ENCODE measurements around the gene RASA2. TPM values are rescaled to one million over a fixed set of nuclear protein-coding genes. Genes with fewer than 3 reads are reported as not detected.

The RASA2 gene
- total RNA-seq, 1 experiment from 2014 or later: 17.1 TPM

DNA sequence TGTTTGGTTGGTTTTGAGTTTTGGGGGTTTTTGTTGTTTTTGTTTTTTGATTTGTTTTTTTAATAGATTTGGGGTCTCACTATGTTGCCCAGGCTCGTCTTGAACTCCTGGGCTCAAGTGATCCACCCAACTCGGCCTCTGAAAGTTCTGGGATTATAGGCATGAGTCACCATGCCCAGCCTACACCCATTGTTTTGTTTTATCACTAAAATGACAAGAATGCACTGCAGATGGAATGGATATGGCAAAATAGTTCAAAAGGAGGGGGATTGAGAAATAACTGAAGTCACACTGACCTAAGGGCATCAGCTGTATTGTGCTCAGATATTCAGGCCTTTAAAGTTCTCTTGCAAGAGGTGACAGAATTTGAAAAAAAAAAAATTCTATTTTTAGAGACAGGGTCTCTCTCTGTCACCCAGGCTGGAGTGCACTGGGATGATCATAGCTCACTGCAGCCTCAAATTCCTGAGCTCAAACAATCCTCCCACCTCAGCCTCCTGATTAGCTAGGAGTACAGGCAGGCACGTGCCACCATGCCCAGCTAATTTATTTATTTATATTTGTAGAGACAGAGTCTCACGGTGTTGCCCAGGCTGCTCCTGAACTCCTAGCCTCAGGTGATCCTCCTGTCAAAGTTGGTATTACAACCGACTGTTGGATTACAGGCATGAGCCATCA lies 4.4 kb upstream of the RASA2 start:
- peak overlapping the region; percentile 28; the same call in 1 of the 2 replicates for H3K4me2 ChIP-seq
- no peaks in the 10 kb centered on the region for H3K27me3 ChIP-seq (ENCODE audit: insufficient read depth, low read depth)
- CTCF ChIA-PET: interaction anchor here (0.8 kb wide), 1 partner anchor 71 kb away, joined by 3 read pairs; no protein-coding TSS in a partner anchor
- no peaks in the 10 kb centered on the region for H3K9me2 ChIP-seq (ENCODE audit: insufficient read depth)
- no TSS peak for BruUV-seq (replicated peaks)
- no peak for TF ChIP-seq EZH2 (IDR thresholded peaks at IDR 0.05; ENCODE audit: low read depth)
- TF ChIP-seq, protein P1, sequence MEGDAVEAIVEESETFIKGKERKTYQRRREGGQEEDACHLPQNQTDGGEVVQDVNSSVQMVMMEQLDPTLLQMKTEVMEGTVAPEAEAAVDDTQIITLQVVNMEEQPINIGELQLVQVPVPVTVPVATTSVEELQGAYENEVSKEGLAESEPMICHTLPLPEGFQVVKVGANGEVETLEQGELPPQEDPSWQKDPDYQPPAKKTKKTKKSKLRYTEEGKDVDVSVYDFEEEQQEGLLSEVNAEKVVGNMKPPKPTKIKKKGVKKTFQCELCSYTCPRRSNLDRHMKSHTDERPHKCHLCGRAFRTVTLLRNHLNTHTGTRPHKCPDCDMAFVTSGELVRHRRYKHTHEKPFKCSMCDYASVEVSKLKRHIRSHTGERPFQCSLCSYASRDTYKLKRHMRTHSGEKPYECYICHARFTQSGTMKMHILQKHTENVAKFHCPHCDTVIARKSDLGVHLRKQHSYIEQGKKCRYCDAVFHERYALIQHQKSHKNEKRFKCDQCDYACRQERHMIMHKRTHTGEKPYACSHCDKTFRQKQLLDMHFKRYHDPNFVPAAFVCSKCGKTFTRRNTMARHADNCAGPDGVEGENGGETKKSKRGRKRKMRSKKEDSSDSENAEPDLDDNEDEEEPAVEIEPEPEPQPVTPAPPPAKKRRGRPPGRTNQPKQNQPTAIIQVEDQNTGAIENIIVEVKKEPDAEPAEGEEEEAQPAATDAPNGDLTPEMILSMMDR (conservative IDR thresholded peaks at IDR 0.05): no peak
- no peaks in the 10 kb centered on the region for H3K79me2 ChIP-seq (ENCODE audit: low read depth)
- peak overlapping the region; percentile 38; the same call in 1 of the 2 replicates for H3K27ac ChIP-seq
- POLR2A ChIA-PET (ENCODE audit: unreplicated experiment): interaction anchor here (0.6 kb wide), 1 partner anchor 257 kb away, joined by 7 read pairs; no protein-coding TSS in a partner anchor
- H3K4me1 ChIP-seq (replicated peaks; ENCODE audit: insufficient read depth): peaks cover 50% of the 10 kb centered on the region
- intact Hi-C loops (cut with micrococcal nuclease; ENCODE audit: unreplicated experiment): loop anchor here (10.0 kb wide), 1 partner anchor 392 kb away; the partner anchor contains the start of gene ATP1B3
- H3K9me3 ChIP-seq (ENCODE audit: insufficient read depth, low read depth): no peaks in the 10 kb centered on the region
- H3F3A ChIP-seq (ENCODE audit: insufficient read depth, low read depth): peaks cover 44% of the 10 kb centered on the region
- no peaks in the 10 kb centered on the region for H4K20me1 ChIP-seq (ENCODE audit: insufficient read depth)
- no peaks in the 10 kb centered on the region for H3K36me3 ChIP-seq (ENCODE audit: low read depth)
- peak; percentile 60 to 95 for DNase-seq
- H2AFZ ChIP-seq: no peak overlapping the region
- H3K4me3 ChIP-seq: no peak overlapping the region

DNA sequence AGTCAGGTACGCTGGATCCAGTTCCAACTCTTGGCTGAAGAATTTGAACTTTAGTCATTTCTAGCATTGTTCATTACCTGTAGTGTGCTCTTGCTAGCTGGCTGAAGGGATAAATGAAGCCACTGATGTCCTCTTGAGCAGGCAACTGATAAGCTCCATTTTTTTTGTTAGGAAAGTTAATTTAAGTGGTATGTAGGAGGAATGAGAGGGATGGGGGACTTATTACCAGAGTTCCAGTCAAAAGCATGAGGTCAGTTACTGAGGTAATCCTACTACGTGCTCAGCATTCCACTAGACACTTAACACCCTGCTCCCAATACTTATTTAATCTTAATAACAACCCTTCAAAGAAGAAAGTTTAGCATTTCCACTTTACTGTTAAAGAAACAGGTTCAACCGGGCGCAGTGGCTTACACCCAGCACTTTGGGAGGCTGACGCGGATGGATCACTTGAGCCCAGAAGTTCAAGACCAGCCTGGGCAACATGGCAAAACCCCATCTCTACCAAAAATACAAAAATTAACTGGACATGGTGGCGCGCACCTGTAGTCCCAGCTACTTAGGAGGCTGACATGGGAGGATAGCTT lies 2.0 kb upstream of the RASA2 start:
- intact Hi-C loops (cut with micrococcal nuclease; ENCODE audit: unreplicated experiment): loop anchor here (10.0 kb wide), 1 partner anchor 390 kb away; the partner anchor contains the start of gene ATP1B3
- peak overlapping the region; percentile 90 for H3K27ac ChIP-seq
- no peaks in the 10 kb centered on the region for H3K9me2 ChIP-seq (ENCODE audit: insufficient read depth)
- H2AFZ ChIP-seq: 0 out of 2 replicates have a peak overlapping the region, but pooled peaks have one; percentile 83
- H3K79me2 ChIP-seq (ENCODE audit: low read depth): peaks cover 20% of the 10 kb centered on the region
- H3K36me3 ChIP-seq (ENCODE audit: low read depth): no peaks in the 10 kb centered on the region
- H3K27me3 ChIP-seq (ENCODE audit: insufficient read depth, low read depth): no peaks in the 10 kb centered on the region
- peaks cover 59% of the 10 kb centered on the region for H3K4me1 ChIP-seq (replicated peaks; ENCODE audit: insufficient read depth)
- H3F3A ChIP-seq (ENCODE audit: insufficient read depth, low read depth): peaks cover 44% of the 10 kb centered on the region
- no peak overlapping the region for H3K4me3 ChIP-seq
- no peak for DNase-seq
- no TSS peak for BruUV-seq (replicated peaks)
- no peak for TF ChIP-seq EZH2 (IDR thresholded peaks at IDR 0.05; ENCODE audit: low read depth)
- TF ChIP-seq, protein P1 (conservative IDR thresholded peaks at IDR 0.05): no peak
- ChIA-PET POLR2A (ENCODE audit: unreplicated experiment) (interaction anchor here (0.6 kb wide), 1 partner anchor 243 kb away, joined by 3 read pairs; no protein-coding TSS in a partner anchor), CTCF (no interaction called here)
- H3K9me3 ChIP-seq (ENCODE audit: insufficient read depth, low read depth): no peaks in the 10 kb centered on the region
- peak overlapping the region; percentile 88 for H3K4me2 ChIP-seq
- H4K20me1 ChIP-seq (ENCODE audit: insufficient read depth): 0 out of 2 replicates have a peak, but pooled peaks cover 3% of the 10 kb centered on the region

DNA sequence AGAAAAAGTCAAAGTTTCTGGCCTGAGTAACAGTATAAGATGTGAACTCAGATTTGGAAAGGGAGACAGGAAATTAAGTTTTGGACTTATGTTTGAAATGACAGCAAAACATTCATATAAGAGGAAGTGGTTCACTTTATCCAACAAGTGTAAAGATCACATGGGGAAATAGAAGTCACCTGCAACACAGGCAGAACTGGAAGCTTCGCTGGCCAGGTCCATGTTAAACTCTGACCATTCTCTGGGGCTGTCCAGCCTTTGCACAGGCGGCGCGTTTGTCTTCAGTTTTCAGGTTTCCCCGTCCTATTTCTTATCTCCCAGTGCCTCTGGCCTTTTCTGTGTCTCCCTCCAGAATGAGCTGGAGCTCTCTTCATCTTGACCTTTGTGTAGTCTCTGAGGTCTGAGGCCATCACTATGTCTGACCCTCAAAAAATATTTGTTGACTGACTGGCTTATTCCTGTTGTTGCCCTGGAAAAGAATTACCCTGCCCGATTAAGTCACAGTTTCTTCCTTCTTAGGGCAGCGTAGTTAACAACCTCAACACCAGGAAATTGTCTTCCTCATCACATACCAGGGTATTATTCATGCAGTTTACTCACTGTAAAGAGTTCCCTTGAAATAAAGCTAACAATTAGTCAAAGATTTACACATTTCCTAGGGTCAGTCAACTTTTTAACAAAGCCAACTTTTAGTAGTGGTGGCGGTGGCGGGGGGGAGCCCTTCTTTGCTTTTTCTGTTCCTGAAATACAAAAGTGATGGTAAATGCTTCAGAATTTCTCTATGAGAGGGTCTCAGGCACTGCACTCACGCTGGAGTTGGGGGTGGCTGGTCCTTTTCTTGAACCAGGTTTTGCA lies 959 bp upstream of the RASA2 start:
- intact Hi-C loops (cut with micrococcal nuclease; ENCODE audit: unreplicated experiment): loop anchor here (2.0 to 10.0 kb wide), 2 partner anchors 25 to 389 kb away; partner anchors contain the start of gene ATP1B3
- H3K36me3 ChIP-seq (ENCODE audit: low read depth): no peaks in the 10 kb centered on the region
- no peaks in the 10 kb centered on the region for H3K9me2 ChIP-seq (ENCODE audit: insufficient read depth)
- H3K4me3 ChIP-seq: peak overlapping the region; percentile 64; the same call in 1 of the 2 replicates
- no peaks in the 10 kb centered on the region for H3K9me3 ChIP-seq (ENCODE audit: insufficient read depth, low read depth)
- H3K4me2 ChIP-seq: peak overlapping the region; percentile 88
- 0 out of 2 replicates have a peak, but pooled peaks cover 3% of the 10 kb centered on the region for H4K20me1 ChIP-seq (ENCODE audit: insufficient read depth)
- peak overlapping the region; percentile 90 for H3K27ac ChIP-seq
- peak; percentile 49 to 98 for DNase-seq
- H3F3A ChIP-seq (ENCODE audit: insufficient read depth, low read depth): peaks cover 44% of the 10 kb centered on the region
- H3K4me1 ChIP-seq (replicated peaks; ENCODE audit: insufficient read depth): peaks cover 59% of the 10 kb centered on the region
- peaks cover 31% of the 10 kb centered on the region for H3K79me2 ChIP-seq (ENCODE audit: low read depth)
- TF ChIP-seq EZH2 (IDR thresholded peaks at IDR 0.05; ENCODE audit: low read depth): no peak
- TF ChIP-seq, protein P1 (conservative IDR thresholded peaks at IDR 0.05): no peak
- TSS peak; percentile 74 for BruUV-seq (replicated peaks)
- H2AFZ ChIP-seq: peak overlapping the region; percentile 83
- no peaks in the 10 kb centered on the region for H3K27me3 ChIP-seq (ENCODE audit: insufficient read depth, low read depth)
- ChIA-PET POLR2A (ENCODE audit: unreplicated experiment) (interaction anchor here (0.6 to 0.7 kb wide), 3 partner anchors 311 to 511 kb away, joined by 4 to 9 read pairs (median 5); no protein-coding TSS in a partner anchor), CTCF (interaction anchor here (0.7 kb wide), 2 partner anchors 174 to 254 kb away, joined by 3 to 4 read pairs; partner anchors contain the start of gene PXYLP1)

All from PC-9 (cell line).